ENCODE data around the gene CDON. TPM values are rescaled to one million over a fixed set of nuclear protein-coding genes. Genes with fewer than 3 reads are reported as not detected.

The CDON gene
- total RNA-seq, 4 donors from 2014 or later: 14.2 to 40.9 (median 29.1) TPM

DNA sequence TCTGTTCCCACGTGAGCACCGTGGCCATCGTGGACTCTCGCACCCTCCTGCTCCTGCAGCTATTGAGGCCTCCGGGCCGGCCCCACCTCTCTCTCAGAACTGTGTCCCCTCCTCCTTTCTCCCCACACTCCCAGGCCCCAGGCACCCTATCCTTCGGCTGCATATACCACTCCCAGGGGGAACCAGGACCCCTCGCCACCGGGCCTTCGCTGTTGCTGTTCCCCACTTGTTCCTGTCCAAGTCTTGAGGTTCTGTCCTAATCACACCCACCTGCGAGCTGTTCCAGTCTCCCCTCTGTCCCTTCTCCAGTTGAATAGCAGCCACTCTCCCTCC is 43.0 kb upstream of the CDON start:
- Histone ChIP-seq H3K27ac (no peak overlapping the region), H3K9me3 (no peaks in the 10 kb centered on the region), H3K4me3 (no peak overlapping the region), H3K27me3 (no peaks in the 10 kb centered on the region), H3K36me3 (no peaks in the 10 kb centered on the region), H3K4me1 (peaks cover 0 to 33% (median 0%) of the 10 kb centered on the region in 3 donors)
- WGBS, 2 donors (ENCODE audit: low coverage in 1 of 2): 91 to 100% methylated on average over 2 to 8 of the region's 11 CpGs
- TF ChIP-seq POLR2AphosphoS5 (IDR thresholded peaks at IDR 0.05) (no peak), POLR2A (IDR thresholded peaks at IDR 0.05) (no peak)
- TF ChIP-seq, protein P1, sequence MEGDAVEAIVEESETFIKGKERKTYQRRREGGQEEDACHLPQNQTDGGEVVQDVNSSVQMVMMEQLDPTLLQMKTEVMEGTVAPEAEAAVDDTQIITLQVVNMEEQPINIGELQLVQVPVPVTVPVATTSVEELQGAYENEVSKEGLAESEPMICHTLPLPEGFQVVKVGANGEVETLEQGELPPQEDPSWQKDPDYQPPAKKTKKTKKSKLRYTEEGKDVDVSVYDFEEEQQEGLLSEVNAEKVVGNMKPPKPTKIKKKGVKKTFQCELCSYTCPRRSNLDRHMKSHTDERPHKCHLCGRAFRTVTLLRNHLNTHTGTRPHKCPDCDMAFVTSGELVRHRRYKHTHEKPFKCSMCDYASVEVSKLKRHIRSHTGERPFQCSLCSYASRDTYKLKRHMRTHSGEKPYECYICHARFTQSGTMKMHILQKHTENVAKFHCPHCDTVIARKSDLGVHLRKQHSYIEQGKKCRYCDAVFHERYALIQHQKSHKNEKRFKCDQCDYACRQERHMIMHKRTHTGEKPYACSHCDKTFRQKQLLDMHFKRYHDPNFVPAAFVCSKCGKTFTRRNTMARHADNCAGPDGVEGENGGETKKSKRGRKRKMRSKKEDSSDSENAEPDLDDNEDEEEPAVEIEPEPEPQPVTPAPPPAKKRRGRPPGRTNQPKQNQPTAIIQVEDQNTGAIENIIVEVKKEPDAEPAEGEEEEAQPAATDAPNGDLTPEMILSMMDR (IDR thresholded peaks at IDR 0.05): no peak
- ATAC-seq: no peak

DNA sequence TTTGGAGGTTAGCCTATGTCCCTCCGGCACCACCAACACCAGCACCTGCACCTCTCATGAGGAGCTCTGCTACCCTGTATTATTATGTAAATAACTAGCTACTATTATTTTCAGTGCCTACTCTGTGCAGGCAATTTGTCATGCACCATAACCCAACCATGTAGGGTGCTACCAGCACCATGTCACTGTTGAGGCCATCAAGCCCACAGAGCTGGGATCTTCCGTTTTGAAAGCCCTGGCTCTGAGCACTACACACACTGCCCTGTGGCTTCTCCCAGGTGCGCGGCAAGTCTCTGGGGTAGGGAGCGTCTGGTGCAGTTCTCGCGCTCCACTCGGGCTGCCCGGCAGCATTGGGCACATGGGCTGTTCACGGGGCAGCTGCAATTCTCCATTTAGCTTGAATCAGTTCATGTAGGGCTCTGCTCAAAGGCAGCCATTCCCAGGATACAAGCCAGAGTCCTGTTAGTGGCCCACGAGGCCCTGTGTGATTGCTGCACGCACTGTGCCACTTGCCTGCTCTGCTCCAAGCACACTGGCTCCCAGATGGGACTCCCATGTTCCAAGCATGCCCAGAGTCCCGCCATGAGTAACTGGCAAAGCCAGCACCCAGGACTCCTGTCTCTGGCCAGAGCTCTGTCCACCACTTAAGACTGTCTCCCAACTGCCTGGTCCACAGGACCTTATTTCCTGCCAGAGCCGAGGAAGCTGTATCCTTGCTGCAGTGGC is 42.5 kb upstream of the CDON start:
- no peaks in the 10 kb centered on the region for H3K27me3 ChIP-seq
- TF ChIP-seq EP300 (IDR thresholded peaks at IDR 0.05) (no peak), POLR2AphosphoS5 (IDR thresholded peaks at IDR 0.05) (no peak), POLR2A (IDR thresholded peaks at IDR 0.05) (no peak)
- TF ChIP-seq, protein P1 (IDR thresholded peaks at IDR 0.05): no peak
- H3K36me3 ChIP-seq: no peaks in the 10 kb centered on the region
- no peak overlapping the region for H3K4me3 ChIP-seq
- H3K9me3 ChIP-seq: no peaks in the 10 kb centered on the region
- no peak for ATAC-seq
- peaks cover 0 to 28% (median 0%) of the 10 kb centered on the region in 3 donors for H3K4me1 ChIP-seq
- no peak overlapping the region for H3K27ac ChIP-seq
- WGBS, 2 donors (ENCODE audit: low coverage in 1 of 2): 75 to 100% methylated on average over 1 to 3 of the region's 14 CpGs

DNA sequence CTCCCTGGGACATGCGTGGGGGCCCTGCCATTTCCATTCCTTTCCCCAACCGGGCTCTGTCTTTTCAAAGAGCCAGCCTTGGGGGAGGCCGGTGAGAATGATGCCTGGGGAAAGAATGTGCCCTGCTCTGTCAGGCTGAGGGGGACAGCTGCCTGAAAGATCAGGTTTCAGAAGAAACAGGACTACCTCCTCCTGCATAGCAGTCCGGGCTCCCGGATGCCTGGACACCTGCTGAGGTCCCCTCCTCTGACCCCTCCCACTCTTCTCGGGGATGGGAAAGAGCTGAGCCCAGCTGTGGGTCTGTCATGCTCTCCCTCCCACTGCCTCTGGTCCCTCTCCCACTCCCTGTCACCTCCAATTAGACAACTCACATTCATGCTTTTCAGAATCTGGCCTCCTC is 41.8 kb upstream of the CDON start:
- Histone ChIP-seq H3K4me3 (no peak overlapping the region), H3K36me3 (no peaks in the 10 kb centered on the region), H3K9me3 (no peaks in the 10 kb centered on the region), H3K4me1 (peaks cover 0 to 21% (median 0%) of the 10 kb centered on the region in 3 donors), H3K27me3 (no peaks in the 10 kb centered on the region), H3K27ac (no peak overlapping the region)
- TF ChIP-seq, protein P1 (IDR thresholded peaks at IDR 0.05): no peak
- TF ChIP-seq POLR2AphosphoS5 (IDR thresholded peaks at IDR 0.05): no peak
- TF ChIP-seq EP300 (IDR thresholded peaks at IDR 0.05): no peak
- no peak for TF ChIP-seq POLR2A (IDR thresholded peaks at IDR 0.05)
- WGBS, 2 donors (ENCODE audit: low coverage in 1 of 2): 91 to 95% methylated on average over 4 to 6 of the region's 6 CpGs
- no peak for ATAC-seq

DNA sequence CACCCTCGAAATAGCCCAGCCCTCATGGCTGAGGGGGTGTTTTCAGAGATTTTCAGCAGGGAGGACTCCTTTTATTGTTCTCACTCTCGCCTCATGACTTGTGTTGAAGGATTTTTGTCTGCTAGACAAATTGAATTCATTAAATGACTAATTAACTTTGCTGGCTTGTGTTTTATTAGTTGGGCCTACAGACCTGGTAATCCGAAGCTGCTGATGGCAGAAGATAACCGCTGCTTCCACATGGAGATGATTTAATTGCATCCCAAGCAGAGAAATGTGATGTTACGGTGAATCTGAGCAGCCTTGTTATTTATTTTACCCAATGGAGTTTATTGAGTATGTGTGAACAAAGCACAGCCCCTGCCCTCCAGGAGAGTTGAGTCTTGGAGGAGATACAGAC is 40.5 kb upstream of the CDON start:
- 100% methylated on average over 4 of the region's 5 CpGs for WGBS, 2 donors (ENCODE audit: low coverage in 1 of 2)

More for the DNA sequence above, 40.5 kb upstream of the CDON start:
- Histone ChIP-seq H3K4me1 (peaks cover 0 to 21% (median 0%) of the 10 kb centered on the region in 3 donors), H3K4me3 (no peak overlapping the region), H3K36me3 (no peaks in the 10 kb centered on the region), H3K27me3 (no peaks in the 10 kb centered on the region), H3K27ac (peak overlapping the region in 2 of 4 donors; percentile 45 to 55), H3K9me3 (no peaks in the 10 kb centered on the region)
- ATAC-seq: no peak
- TF ChIP-seq, protein P1 (IDR thresholded peaks at IDR 0.05): no peak
- no peak for TF ChIP-seq POLR2AphosphoS5 (IDR thresholded peaks at IDR 0.05)
- no peak for TF ChIP-seq POLR2A (IDR thresholded peaks at IDR 0.05)
- no peak for TF ChIP-seq EP300 (IDR thresholded peaks at IDR 0.05)
